Measurements from ENCODE around the gene LMF1. TPM values are rescaled to one million over a fixed set of nuclear protein-coding genes. Genes with fewer than 3 reads are reported as not detected.

The LMF1 gene
- total RNA-seq, 2 donors from 2014 or later: 15.8 to 20.1 TPM

DNA sequence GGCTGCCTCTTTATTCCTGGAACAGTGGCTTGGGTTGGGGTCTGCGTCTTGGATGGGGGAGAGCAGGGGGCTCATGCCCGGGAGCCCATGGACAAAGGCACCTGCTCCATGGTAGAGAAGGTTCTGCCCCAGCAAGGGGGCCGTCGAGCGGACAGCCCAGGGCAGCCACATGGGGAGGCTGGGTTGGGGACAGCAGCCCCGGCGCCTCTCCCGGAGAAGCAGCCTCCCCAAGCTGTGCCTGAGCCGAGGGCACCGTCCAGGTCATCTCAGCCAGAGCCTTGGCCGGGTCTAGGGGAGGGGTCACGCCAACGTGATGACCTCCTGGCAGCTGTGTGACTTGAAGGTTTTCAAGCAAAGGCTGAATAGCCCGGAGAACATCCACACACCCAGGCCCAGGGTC, 137.4 kb downstream of the LMF1 start:
- H3K27ac ChIP-seq: no peak overlapping the region
- DNase-seq (no peak), ATAC-seq (no peak)
- intact Hi-C loops (cut with DNase I): no loop called here
- peaks cover 0 to 24% (median 0%) of the 10 kb centered on the region in 3 donors for H3K9me3 ChIP-seq
- no peaks in the 10 kb centered on the region for H3K4me1 ChIP-seq
- 67 to 78% methylated on average over 2 to 10 of the region's 14 CpGs for WGBS, 2 donors
- H3K27me3 ChIP-seq: no peaks in the 10 kb centered on the region
- TF ChIP-seq, protein P1, sequence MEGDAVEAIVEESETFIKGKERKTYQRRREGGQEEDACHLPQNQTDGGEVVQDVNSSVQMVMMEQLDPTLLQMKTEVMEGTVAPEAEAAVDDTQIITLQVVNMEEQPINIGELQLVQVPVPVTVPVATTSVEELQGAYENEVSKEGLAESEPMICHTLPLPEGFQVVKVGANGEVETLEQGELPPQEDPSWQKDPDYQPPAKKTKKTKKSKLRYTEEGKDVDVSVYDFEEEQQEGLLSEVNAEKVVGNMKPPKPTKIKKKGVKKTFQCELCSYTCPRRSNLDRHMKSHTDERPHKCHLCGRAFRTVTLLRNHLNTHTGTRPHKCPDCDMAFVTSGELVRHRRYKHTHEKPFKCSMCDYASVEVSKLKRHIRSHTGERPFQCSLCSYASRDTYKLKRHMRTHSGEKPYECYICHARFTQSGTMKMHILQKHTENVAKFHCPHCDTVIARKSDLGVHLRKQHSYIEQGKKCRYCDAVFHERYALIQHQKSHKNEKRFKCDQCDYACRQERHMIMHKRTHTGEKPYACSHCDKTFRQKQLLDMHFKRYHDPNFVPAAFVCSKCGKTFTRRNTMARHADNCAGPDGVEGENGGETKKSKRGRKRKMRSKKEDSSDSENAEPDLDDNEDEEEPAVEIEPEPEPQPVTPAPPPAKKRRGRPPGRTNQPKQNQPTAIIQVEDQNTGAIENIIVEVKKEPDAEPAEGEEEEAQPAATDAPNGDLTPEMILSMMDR (IDR thresholded peaks at IDR 0.05): no peak
- TF ChIP-seq POLR2A (IDR thresholded peaks at IDR 0.05): no peak
- no peaks in the 10 kb centered on the region for H3K36me3 ChIP-seq (replicated peaks in 1 of 2; ENCODE audit: insufficient read depth in 1 of 2, low read depth in 2 of 2)
- no peak overlapping the region for H3K4me3 ChIP-seq

DNA sequence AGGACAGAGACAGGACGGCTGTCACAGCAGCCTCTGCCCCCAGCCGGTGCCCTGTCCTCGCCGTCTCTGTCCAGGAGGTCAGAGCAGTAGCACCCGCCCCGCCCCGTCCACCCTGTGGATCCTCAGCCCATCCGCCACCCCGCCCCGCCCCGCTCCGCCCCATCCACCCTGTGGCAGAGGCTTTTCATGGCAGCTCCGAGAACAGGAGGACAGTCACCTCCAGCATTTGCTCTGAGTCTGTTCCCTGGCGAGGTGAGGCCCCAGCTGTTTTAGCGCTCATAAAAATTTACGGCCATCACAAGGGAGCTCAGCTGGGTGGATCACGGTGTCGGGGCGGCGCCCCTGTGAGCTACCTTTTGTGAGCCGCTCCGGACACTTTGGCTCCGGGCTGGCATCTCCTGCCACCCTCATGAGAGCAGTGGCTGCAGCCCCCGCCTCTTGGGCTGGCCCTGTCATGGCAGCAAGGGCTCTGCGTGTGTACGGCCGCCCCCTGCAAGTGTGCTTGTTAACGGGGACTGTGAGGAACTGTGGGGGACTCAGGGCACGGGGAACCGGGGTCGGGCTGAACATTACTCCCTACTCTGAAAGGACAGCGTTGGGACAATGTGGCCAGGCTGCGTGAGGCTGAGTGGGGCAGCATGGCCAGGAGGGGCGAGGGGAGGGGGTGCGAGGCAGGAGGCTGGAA, 138.0 kb downstream of the LMF1 start:
- H3K36me3 ChIP-seq (replicated peaks in 1 of 2; ENCODE audit: insufficient read depth in 1 of 2, low read depth in 2 of 2): no peaks in the 10 kb centered on the region
- no peak for DNase-seq
- H3K4me3 ChIP-seq: no peak overlapping the region
- ATAC-seq: no peak
- H3K27ac ChIP-seq: no peak overlapping the region
- no peak for TF ChIP-seq POLR2A (IDR thresholded peaks at IDR 0.05)
- TF ChIP-seq, protein P1 (IDR thresholded peaks at IDR 0.05): no peak
- 78 to 83% methylated on average over 10 to 35 of the region's 35 CpGs for WGBS, 2 donors
- H3K9me3 ChIP-seq: peaks cover 0 to 24% (median 0%) of the 10 kb centered on the region in 3 donors
- no peaks in the 10 kb centered on the region for H3K4me1 ChIP-seq
- intact Hi-C loops (cut with DNase I): no loop called here
- no peaks in the 10 kb centered on the region for H3K27me3 ChIP-seq

DNA sequence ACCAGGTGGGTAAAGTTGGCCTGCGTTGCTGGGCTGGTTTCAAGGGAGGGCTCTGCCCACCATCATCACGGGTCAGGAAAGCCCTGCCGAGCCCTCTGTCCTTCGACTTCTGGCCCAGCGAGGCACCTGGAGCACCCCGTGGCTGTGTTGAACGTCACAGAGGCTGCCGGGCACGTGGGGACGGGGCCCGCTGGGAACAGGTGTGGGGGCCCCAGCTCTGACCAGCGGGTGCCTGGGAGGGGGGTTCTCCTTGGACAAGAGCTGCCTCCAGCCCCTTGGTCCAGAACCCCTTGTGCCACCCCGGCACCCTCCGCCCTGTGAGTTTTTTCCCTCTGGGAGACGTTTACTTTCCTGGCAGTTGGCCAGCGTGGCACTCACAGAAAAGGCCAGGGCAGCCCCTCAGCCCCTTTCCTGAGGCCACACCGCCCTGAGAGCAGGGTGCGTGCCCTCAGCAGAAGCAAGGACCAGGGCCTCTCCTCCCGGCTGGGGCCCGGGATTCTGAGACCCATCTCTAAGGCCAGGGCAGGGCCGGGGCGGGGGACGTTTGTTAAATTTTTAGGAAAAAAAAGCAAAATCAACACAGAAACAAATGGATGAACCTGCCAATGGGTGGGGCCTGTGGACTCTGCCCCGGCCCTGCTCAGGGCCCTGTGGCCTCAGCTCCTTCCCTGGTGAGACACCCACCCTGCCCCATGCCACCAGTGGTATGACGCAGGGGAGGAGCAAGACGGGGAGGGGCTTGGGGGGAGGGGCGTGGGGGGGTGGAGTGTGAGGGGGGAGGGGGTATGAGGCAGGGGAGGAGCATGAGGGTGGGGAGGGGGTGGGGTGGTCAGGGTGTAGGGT, 139.0 kb downstream of the LMF1 start:
- DNase-seq: no peak
- ATAC-seq: no peak
- Histone ChIP-seq H3K9me3 (peaks cover 0 to 23% (median 0%) of the 10 kb centered on the region in 3 donors), H3K27me3 (no peaks in the 10 kb centered on the region), H3K36me3 (replicated peaks in 1 of 2; ENCODE audit: insufficient read depth in 1 of 2, low read depth in 2 of 2) (no peaks in the 10 kb centered on the region), H3K4me1 (no peaks in the 10 kb centered on the region), H3K27ac (no peak overlapping the region), H3K4me3 (no peak overlapping the region)
- TF ChIP-seq POLR2A (IDR thresholded peaks at IDR 0.05): no peak
- TF ChIP-seq, protein P1 (IDR thresholded peaks at IDR 0.05): no peak
- 52 to 55% methylated on average over 13 to 26 of the region's 27 CpGs for WGBS, 2 donors
- intact Hi-C loops (cut with DNase I): no loop called here

DNA sequence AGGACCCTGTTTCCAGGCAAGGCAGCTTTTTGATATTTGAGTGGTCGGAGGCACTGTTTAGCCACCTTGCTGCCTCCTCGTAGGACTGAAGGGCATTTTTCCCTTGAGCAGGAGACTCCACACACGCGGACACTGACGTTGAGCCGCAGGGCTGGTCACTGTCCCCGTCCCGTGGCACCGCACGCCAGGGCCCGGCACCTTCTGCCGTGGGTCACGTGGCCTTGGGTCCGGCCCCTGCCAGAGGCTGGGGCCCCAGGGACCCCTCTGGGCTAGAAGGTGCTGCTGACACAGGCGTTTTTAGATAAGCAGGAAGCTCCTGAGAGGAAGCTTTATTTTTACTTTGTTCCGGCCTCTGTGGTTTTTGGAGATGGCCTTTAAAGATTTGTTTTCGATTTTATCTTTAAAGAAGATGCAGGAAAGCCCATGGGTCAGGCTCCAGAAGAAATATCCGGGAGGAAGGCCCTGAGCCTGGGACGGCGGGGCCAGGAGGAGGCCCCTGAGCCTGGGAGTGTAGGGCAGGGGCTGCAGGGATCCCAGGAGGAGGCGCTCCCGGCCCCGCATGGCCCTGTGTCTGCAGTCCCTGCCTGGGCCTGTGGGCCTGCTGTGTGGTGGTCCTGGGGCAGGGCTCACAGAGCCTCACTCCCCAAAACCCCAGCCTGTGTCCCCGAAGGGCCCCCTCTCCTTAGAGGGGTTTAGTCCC, 139.8 kb downstream of the LMF1 start:
- DNase-seq: no peak
- peaks cover 0 to 15% (median 0%) of the 10 kb centered on the region in 3 donors for H3K9me3 ChIP-seq

More for the DNA sequence above, 139.8 kb downstream of the LMF1 start:
- Histone ChIP-seq H3K36me3 (replicated peaks in 1 of 2; ENCODE audit: insufficient read depth in 1 of 2, low read depth in 2 of 2) (no peaks in the 10 kb centered on the region), H3K27ac (no peak overlapping the region), H3K4me1 (no peaks in the 10 kb centered on the region), H3K27me3 (no peaks in the 10 kb centered on the region), H3K4me3 (no peak overlapping the region)
- intact Hi-C loops (cut with DNase I): no loop called here
- WGBS, 2 donors: 56 to 59% methylated on average over 15 to 24 of the region's 24 CpGs
- TF ChIP-seq, protein P1 (IDR thresholded peaks at IDR 0.05): no peak
- no peak for TF ChIP-seq POLR2A (IDR thresholded peaks at IDR 0.05)
- no peak for ATAC-seq
